GM23248 (cell line): Measurements from ENCODE around the gene CRB1. TPM values are rescaled to one million over a fixed set of nuclear protein-coding genes. Genes with fewer than 3 reads are reported as not detected.

ENCODE experiments used
- DNase-seq: peaks from one replicate; pipeline ENCODE4 v3.0.0-alpha.2; 2015
- H2AFZ ChIP-seq: fragments of 200-600 bp; sonication (generic); 2 replicates; pipeline ENCODE4 v1.6.1; 2016; ENCODE audit warnings: antibody characterized with exemption
- H3F3A ChIP-seq: fragments of 200-600 bp; sonication (generic); 2 replicates; pipeline ENCODE4 v1.6.1; 2016; ENCODE audit warnings: mild to moderate bottlenecking, antibody characterized with exemption, mixed run types; ENCODE audit not compliant: insufficient read depth
- H3K27ac ChIP-seq: fragments of 200-600 bp; sonication (generic); 2 replicates; pipeline ENCODE4 v1.5.1; 2016; ENCODE audit warnings: mild to moderate bottlenecking
- H3K27me3 ChIP-seq: fragments of 200-600 bp; sonication (generic); replicated peaks from 2 replicates; pipeline ENCODE4 v1.6.1; 2016; ENCODE audit warnings: mild to moderate bottlenecking; ENCODE audit not compliant: insufficient read depth
- H3K36me3 ChIP-seq: fragments of 200-600 bp; sonication (generic); 2 replicates; pipeline ENCODE4 v1.6.1; 2016; ENCODE audit warnings: low read depth, mild to moderate bottlenecking
- H3K4me1 ChIP-seq: fragments of 200-600 bp; sonication (generic); 2 replicates; pipeline ENCODE4 v1.6.1; 2016; ENCODE audit warnings: mild to moderate bottlenecking; ENCODE audit not compliant: insufficient read depth
- H3K4me2 ChIP-seq: fragments of 200-600 bp; sonication (generic); one replicate; pipeline ENCODE4 v1.6.1; 2016; ENCODE audit warnings: mild to moderate bottlenecking; ENCODE audit not compliant: unreplicated experiment
- H3K4me3 ChIP-seq: fragments of 200-600 bp; sonication (generic); 2 replicates; pipeline ENCODE4 v1.5.1; 2016; ENCODE audit warnings: mild to moderate bottlenecking
- H3K79me2 ChIP-seq: fragments of 200-600 bp; sonication (generic); 2 replicates; pipeline ENCODE4 v1.6.1; 2016; ENCODE audit warnings: mild to moderate bottlenecking; ENCODE audit not compliant: insufficient read depth
- H3K9ac ChIP-seq: fragments of 200-600 bp; sonication (generic); 2 replicates; pipeline ENCODE4 v1.6.1; 2016; ENCODE audit warnings: mild to moderate bottlenecking
- H3K9me2 ChIP-seq: fragments of 200-600 bp; sonication (generic); 2 replicates; pipeline ENCODE4 v1.6.1; 2016; ENCODE audit warnings: mixed run types, mild to moderate bottlenecking, moderate library complexity; ENCODE audit not compliant: insufficient read depth
- H3K9me3 ChIP-seq: fragments of 200-600 bp; sonication (generic); one replicate; pipeline ENCODE4 v1.6.1; 2017; ENCODE audit warnings: low read depth
- H4K20me1 ChIP-seq: fragments of 200-600 bp; sonication (generic); 2 replicates; pipeline ENCODE4 v1.6.0; 2016; ENCODE audit not compliant: insufficient read depth
- EZH2 ChIP-seq: fragments of 200-600 bp; sonication (generic); IDR thresholded peaks from 2 replicates; pipeline ENCODE4 v1.6.1; 2018; ENCODE audit warnings: antibody characterized with exemption, mild to moderate bottlenecking; ENCODE audit not compliant: insufficient read depth, poor library complexity, severe bottlenecking
- EZH2phosphoT487 ChIP-seq: fragments of 200-600 bp; sonication (generic); IDR thresholded peaks from 2 replicates; pipeline ENCODE4 v1.6.1; 2018; ENCODE audit warnings: antibody characterized with exemption, moderate library complexity, mild to moderate bottlenecking, low read depth; ENCODE audit not compliant: insufficient read depth
- WGBS, 2 experiments: methylation state at CpG; one replicate each; pipeline ENCODE4 v1.1.6; 2015 to 2017; ENCODE audit warnings: low lambda C conversion rate in 2 of 2, low coverage in 1 of 2; ENCODE audit errors: missing lambda C conversion rate in 2 of 2; 5-methylcytosine and 5-hydroxymethylcytosine counted together
- in situ Hi-C: fragments of 300-500 bp; cut with MboI; formaldehyde crosslinking; loops from 2 replicates; pipeline ENCODE4 v1.15.0; 2020
- polyA plus RNA-seq: library from polyadenylated mRNA; unstranded; fragments of >200 nt; fragmentation: Nextera tagmentation; extraction: Ambion mirVana; gene quantifications from 2 replicates; pipeline ENCODE4 v1.2.1, GENCODE V29; 2016
- total RNA-seq: library from RNA; depleted of rRNA; stranded (reverse); fragments of >200 nt; shearing (Covaris generic); gene quantifications from 2 replicates; pipeline ENCODE4 v1.2.3, GENCODE V29; 2014

The CRB1 gene
- total and polyA plus RNA-seq, 2 experiments from 2014 or later, result 0.11 TPM; not detected in 1

- in situ Hi-C loops, result no loop called here
- peaks cover 12% of the 10 kb centered on the region; the same call in 1 of the 2 replicates for H3K4me1 ChIP-seq
- H3K4me3 ChIP-seq, result no peak overlapping the region
- no peak overlapping the region for H2AFZ ChIP-seq
- H3K79me2 ChIP-seq, result no peaks in the 10 kb centered on the region
- no peaks in the 10 kb centered on the region for H3K9me2 ChIP-seq
- WGBS, 2 experiments, result 66 to 69% methylated on average over 3 of the region's 3 CpGs
- no peaks in the 10 kb centered on the region for H3K27me3 ChIP-seq
- H3K9ac ChIP-seq, result no peak overlapping the region
- no peaks in the 10 kb centered on the region for H3K9me3 ChIP-seq
- H3K27ac ChIP-seq, result no peak overlapping the region
- DNase-seq, result no peak
- TF ChIP-seq EZH2phosphoT487 (no peak), EZH2 (no peak)
- 0 out of 2 replicates have a peak, but pooled peaks cover 6% of the 10 kb centered on the region for H3F3A ChIP-seq
- no peaks in the 10 kb centered on the region for H3K36me3 ChIP-seq
- H3K4me2 ChIP-seq, result no peak overlapping the region
- no peaks in the 10 kb centered on the region for H4K20me1 ChIP-seq
These were observed 197.7 kb downstream of the CRB1 start for GRCh38 chr1:197465528-197466327.

DNA sequence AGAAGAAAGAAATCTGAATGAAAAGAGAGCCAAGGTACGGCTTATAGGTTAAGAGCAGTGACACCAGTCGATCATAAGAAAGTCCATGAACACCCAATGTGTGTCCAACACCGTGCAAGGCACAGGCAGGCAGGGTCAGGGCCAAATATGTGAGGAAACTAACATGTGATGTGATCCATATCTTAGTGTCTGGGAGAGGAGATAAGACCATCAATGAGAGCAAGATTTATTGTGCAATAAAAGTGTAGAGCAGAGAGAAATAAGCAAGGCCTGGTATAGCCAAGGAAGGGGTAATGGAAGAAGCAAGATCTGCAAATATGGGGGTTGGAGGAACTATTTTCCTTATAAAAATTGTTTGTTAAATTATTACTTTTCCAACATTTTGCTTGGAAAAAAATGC lies 198.8 kb downstream of the CRB1 start:
- Histone ChIP-seq H3K4me2 (no peak overlapping the region), H3K9me3 (no peaks in the 10 kb centered on the region), H3K27me3 (no peaks in the 10 kb centered on the region), H3K9ac (no peak overlapping the region), H4K20me1 (no peaks in the 10 kb centered on the region), H3K4me1 (peaks cover 12% of the 10 kb centered on the region; the same call in 1 of the 2 replicates), H3K27ac (no peak overlapping the region), H3F3A (0 out of 2 replicates have a peak, but pooled peaks cover 6% of the 10 kb centered on the region), H3K9me2 (no peaks in the 10 kb centered on the region), H3K36me3 (no peaks in the 10 kb centered on the region), H2AFZ (no peak overlapping the region), H3K79me2 (no peaks in the 10 kb centered on the region), H3K4me3 (no peak overlapping the region)
- 37 to 41% methylated on average over 3 of the region's 3 CpGs for WGBS, 2 experiments
- no peak for TF ChIP-seq EZH2phosphoT487
- TF ChIP-seq EZH2, result no peak
- in situ Hi-C loops, result no loop called here
- no peak for DNase-seq

DNA sequence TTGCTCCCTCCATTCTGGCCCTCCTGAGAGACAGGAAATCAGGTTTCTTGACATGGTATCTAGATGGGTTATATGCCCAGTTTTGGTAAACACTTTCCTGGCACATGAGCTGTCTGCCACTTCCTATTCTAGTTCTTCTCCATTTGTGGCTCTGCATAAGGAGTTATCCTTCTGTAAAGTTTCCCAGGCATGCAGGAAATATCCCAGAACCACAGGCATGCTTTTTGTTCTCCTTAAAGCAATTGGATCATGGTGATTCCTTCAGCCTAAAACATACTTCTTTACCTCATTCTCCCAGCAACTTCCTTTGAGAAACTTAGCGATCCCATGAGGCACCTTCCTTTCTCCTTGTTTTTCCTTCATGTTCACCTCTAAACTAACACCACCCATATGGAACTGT lies 199.8 kb downstream of the CRB1 start:
- no peak overlapping the region for H3K4me2 ChIP-seq
- H3K27ac ChIP-seq, result peak overlapping the region; percentile 17; the same call in 1 of the 2 replicates
- no peak overlapping the region for H3K4me3 ChIP-seq
- WGBS, 2 experiments, result 7 to 13% methylated on average over 1 of the region's 1 CpG
- H4K20me1 ChIP-seq, result no peaks in the 10 kb centered on the region
- H3K27me3 ChIP-seq, result no peaks in the 10 kb centered on the region
- H3K36me3 ChIP-seq, result no peaks in the 10 kb centered on the region
- H3K79me2 ChIP-seq, result no peaks in the 10 kb centered on the region
- H3K9ac ChIP-seq, result no peak overlapping the region
- H3F3A ChIP-seq, result 0 out of 2 replicates have a peak, but pooled peaks cover 6% of the 10 kb centered on the region
- peak overlapping the region; percentile 28; the same call in 1 of the 2 replicates for H2AFZ ChIP-seq
- TF ChIP-seq EZH2, result no peak
- no peak for TF ChIP-seq EZH2phosphoT487
- peaks cover 12% of the 10 kb centered on the region; the same call in 1 of the 2 replicates for H3K4me1 ChIP-seq
- in situ Hi-C loops, result no loop called here
- no peaks in the 10 kb centered on the region for H3K9me2 ChIP-seq
- DNase-seq, result peak; percentile 51
- no peaks in the 10 kb centered on the region for H3K9me3 ChIP-seq

GRCh38 chr1:197468543-197469175 lies 200.6 kb downstream of the CRB1 start:
- Histone ChIP-seq H4K20me1 (no peaks in the 10 kb centered on the region), H3K9me3 (no peaks in the 10 kb centered on the region), H3K9me2 (no peaks in the 10 kb centered on the region), H3K9ac (no peak overlapping the region), H3K27me3 (no peaks in the 10 kb centered on the region), H3K36me3 (no peaks in the 10 kb centered on the region), H3K27ac (no peak overlapping the region), H3K79me2 (no peaks in the 10 kb centered on the region), H3K4me3 (no peak overlapping the region), H3K4me1 (peaks cover 12% of the 10 kb centered on the region; the same call in 1 of the 2 replicates), H2AFZ (peak overlapping the region; percentile 28; the same call in 1 of the 2 replicates), H3K4me2 (no peak overlapping the region), H3F3A (0 out of 2 replicates have a peak, but pooled peaks cover 6% of the 10 kb centered on the region)
- TF ChIP-seq EZH2phosphoT487 (no peak), EZH2 (no peak)
- DNase-seq, result no peak
- in situ Hi-C loops, result no loop called here
- WGBS, 2 experiments, result 88 to 95% methylated on average over 9 of the region's 9 CpGs
